RWPE2 (cell line): ENCODE data around the gene KLHL29.

Experiments used
- ATAC-seq: fragments of 200-7000 bp; cut with Tn5 transposase; 3 replicates; pipeline ENCODE4 v1.9.1; 2021; ENCODE audit warnings: low read depth
- DNase-seq: peaks from one replicate; pipeline ENCODE4 v3.0.0-alpha.2; 2020; ENCODE audit warnings: low spot score
- H3K27ac ChIP-seq: fragments of 450-650 bp; 2 replicates; pipeline ENCODE4 v1.5.1; 2017; ENCODE audit warnings: mild to moderate bottlenecking; ENCODE audit not compliant: poor library complexity, severe bottlenecking
- H3K27me3 ChIP-seq: fragments of 250-450 bp; sonication (Bioruptor Pico); 2 replicates; pipeline ENCODE4 v1.5.1; 2021; ENCODE audit warnings: mild to moderate bottlenecking, moderate library complexity; ENCODE audit not compliant: insufficient read depth, poor library complexity, severe bottlenecking
- H3K36me3 ChIP-seq: fragments of 250-450 bp; sonication (Bioruptor Pico); 2 replicates; pipeline ENCODE4 v1.5.1; 2020; ENCODE audit warnings: low read depth, mild to moderate bottlenecking, moderate library complexity
- H3K4me1 ChIP-seq: fragments of 250-450 bp; sonication (Bioruptor Pico); 2 replicates; pipeline ENCODE4 v1.5.1; 2021; ENCODE audit warnings: mild to moderate bottlenecking, moderate library complexity; ENCODE audit not compliant: insufficient read depth, poor library complexity, severe bottlenecking
- H3K4me3 ChIP-seq: fragments of 250-450 bp; sonication (Bioruptor Pico); 2 replicates; pipeline ENCODE4 v1.5.1; 2021; ENCODE audit warnings: mild to moderate bottlenecking, moderate library complexity; ENCODE audit not compliant: severe bottlenecking
- H3K9me3 ChIP-seq: fragments of 250-450 bp; sonication (Bioruptor Pico); 2 replicates; pipeline ENCODE4 v1.5.1; 2021; ENCODE audit warnings: mild to moderate bottlenecking, moderate library complexity; ENCODE audit not compliant: severe bottlenecking
- TF ChIP-seq, protein P1 (sequence below): fragments of 450-650 bp; IDR thresholded peaks from one replicate; pipeline ENCODE4 v1.5.1; 2017; ENCODE audit warnings: mild to moderate bottlenecking, moderate library complexity; ENCODE audit not compliant: poor library complexity, severe bottlenecking

KLHL29 gene

DNA sequence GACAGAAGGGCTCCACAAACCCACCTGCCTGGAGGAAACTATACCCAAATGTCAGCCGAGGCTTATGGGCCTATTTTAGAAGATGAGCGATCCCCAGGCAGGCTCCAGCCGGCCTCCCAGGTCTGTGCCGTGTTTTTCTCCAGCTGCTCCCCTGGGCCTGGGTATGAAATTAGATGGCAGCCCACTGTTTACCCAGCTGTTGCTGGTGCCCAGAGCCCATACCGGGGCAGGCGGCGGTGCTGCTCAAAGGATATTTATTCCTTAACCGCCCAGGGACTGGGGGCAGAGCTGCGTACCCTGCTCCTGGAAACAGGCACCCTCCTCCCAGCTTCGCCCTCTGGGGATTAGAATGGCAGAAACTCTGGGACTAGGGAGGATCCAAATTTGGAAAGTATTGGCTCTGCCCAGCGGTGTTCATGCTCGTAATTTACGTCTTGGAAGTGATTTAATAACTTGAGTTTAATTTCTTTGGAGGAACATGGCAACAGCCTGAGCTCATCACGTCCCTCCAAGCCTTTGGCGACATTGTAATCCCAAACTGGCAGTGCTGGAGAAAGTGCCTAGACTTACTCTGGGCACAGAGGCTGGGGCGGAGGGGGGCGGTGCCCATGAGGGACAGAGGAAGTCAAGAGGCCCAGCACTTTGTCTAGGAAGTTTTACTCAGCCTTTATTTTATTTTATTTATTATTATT is 199.2 kb downstream of the KLHL29 start:
- TF ChIP-seq, protein P1, sequence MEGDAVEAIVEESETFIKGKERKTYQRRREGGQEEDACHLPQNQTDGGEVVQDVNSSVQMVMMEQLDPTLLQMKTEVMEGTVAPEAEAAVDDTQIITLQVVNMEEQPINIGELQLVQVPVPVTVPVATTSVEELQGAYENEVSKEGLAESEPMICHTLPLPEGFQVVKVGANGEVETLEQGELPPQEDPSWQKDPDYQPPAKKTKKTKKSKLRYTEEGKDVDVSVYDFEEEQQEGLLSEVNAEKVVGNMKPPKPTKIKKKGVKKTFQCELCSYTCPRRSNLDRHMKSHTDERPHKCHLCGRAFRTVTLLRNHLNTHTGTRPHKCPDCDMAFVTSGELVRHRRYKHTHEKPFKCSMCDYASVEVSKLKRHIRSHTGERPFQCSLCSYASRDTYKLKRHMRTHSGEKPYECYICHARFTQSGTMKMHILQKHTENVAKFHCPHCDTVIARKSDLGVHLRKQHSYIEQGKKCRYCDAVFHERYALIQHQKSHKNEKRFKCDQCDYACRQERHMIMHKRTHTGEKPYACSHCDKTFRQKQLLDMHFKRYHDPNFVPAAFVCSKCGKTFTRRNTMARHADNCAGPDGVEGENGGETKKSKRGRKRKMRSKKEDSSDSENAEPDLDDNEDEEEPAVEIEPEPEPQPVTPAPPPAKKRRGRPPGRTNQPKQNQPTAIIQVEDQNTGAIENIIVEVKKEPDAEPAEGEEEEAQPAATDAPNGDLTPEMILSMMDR = no peak
- H3K4me3 ChIP-seq = no peak overlapping the region
- H3K4me1 ChIP-seq = no peaks in the 10 kb centered on the region
- ATAC-seq (no peak), DNase-seq (no peak)
- no peaks in the 10 kb centered on the region for H3K9me3 ChIP-seq
- no peaks in the 10 kb centered on the region for H3K27me3 ChIP-seq
- H3K36me3 ChIP-seq = no peaks in the 10 kb centered on the region
- no peak overlapping the region for H3K27ac ChIP-seq

DNA sequence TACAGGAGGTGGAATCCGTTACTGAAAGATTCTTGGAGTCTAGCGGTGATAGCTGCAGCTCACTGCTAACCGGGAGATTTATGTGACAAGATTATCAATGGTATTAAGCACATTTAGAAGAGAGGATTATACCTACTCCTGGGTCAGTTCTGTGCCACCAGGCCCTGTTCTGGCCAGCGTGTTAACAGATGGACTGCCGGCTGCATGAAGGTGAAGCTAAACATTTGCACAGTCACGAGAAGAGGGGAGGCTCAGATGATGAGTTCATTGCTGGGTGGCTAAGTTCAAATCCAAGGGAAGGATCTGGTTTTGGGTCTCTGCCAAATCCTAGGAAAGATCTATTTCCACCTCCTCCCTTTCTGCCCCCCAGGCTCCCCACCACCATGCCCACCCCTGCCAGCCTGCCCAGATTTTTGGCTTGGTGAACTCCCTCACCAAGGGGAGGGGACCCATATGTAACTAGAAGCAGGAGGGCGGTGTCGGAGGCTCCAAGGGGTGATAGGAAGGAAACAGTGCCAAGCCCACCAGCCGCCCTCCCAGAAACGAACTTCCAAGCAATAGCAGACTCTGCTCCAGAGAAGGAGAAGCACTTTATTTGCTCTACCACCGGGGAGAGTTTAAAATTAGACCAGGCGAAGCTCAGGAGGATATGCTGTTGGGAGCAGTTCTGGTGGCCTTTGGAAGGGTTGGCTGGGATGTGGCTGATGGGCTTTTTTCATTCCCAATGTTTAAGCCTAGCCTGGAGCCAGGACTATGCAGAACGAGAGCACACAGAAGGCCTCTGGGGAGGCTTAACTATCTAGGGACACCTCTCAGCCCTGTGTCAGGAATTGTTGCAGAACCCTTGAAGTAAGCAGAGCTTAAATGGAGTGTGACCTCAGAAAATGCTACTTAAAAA is 200.5 kb downstream of the KLHL29 start:
- no peak for ATAC-seq
- no peak overlapping the region for H3K27ac ChIP-seq
- H3K4me3 ChIP-seq = no peak overlapping the region
- DNase-seq = no peak
- TF ChIP-seq, protein P1 = no peak
- H3K27me3 ChIP-seq = no peaks in the 10 kb centered on the region
- no peaks in the 10 kb centered on the region for H3K36me3 ChIP-seq
- no peaks in the 10 kb centered on the region for H3K9me3 ChIP-seq
- no peaks in the 10 kb centered on the region for H3K4me1 ChIP-seq

DNA sequence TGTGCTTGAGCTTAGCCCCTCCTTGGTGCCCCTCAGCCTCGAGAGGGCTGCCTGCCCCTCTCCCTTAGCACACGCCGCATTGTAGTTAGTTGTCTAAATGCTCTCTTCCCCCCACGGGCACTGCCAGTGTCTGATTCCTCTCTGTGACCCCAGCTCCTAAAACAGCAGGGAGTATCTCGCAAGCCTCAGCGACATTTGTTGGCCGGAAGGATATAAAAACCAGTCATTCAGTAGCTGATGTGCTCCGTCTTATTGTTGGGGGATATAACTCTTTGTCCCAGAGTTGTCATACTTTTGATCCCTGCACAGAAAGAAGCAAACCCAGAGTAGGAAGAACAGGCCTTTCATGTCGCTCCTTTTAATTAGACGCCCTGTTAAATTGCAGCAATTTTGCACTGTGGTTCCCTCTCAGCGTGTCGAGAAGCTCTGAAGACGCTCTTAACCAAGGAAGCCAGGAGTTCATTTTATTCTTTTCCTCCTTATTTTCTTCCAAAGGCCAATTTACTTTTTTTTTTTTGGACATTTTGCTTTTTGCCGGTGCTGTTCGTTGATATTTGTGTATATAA is 201.8 kb downstream of the KLHL29 start:
- TF ChIP-seq, protein P1 = no peak
- no peak overlapping the region for H3K27ac ChIP-seq
- no peaks in the 10 kb centered on the region for H3K27me3 ChIP-seq
- H3K4me3 ChIP-seq = no peak overlapping the region
- H3K36me3 ChIP-seq = no peaks in the 10 kb centered on the region
- ATAC-seq (no peak), DNase-seq (no peak)
- no peaks in the 10 kb centered on the region for H3K4me1 ChIP-seq
- H3K9me3 ChIP-seq = no peaks in the 10 kb centered on the region

DNA sequence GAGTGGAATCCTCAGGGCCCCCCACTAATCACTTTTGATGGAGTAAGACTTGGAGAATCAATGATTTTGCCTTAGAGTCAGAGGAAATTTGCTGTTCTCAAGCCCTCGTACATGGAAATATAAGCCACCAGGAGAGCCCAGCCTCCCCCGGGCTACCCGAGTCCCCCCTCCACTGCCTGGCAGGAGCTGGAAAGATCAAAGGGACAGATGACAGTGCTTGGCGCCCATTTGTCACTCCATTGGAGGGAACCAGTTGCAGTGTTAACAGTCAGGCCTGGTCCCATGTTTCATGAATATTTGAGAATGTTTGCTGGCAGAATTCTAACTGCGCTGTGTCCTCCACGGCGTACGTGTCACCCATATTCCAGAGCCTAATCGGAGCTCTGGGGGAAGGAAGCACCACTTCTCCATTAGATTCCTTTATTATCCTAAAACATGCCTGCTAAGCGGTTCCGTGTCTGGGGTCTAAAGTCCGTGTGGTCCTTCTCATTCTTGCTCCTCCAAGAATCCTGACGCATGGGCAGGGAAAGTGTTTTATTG is 202.4 kb downstream of the KLHL29 start:
- TF ChIP-seq, protein P1 = no peak
- no peak for DNase-seq
- no peak overlapping the region for H3K4me3 ChIP-seq
- H3K9me3 ChIP-seq = no peaks in the 10 kb centered on the region
- H3K4me1 ChIP-seq = no peaks in the 10 kb centered on the region
- no peak overlapping the region for H3K27ac ChIP-seq
- no peaks in the 10 kb centered on the region for H3K27me3 ChIP-seq
- ATAC-seq = no peak
- no peaks in the 10 kb centered on the region for H3K36me3 ChIP-seq
